ENCODE data around the gene CSRP2. TPM values are rescaled to one million over a fixed set of nuclear protein-coding genes. Genes with fewer than 3 reads are reported as not detected.

The CSRP2 gene
- total and polyA plus RNA-seq, 2 donors (not counting 1 experiment from before 2014, with no cell fraction given), result 56.8 to 199 TPM

- no peak overlapping the region for H3K9ac ChIP-seq (ENCODE audit: insufficient read depth, low read length)
- no peaks in the 10 kb centered on the region for H3K36me3 ChIP-seq (ENCODE audit: control insufficient read depth, insufficient read depth, low read length)
- H3K4me1 ChIP-seq (ENCODE audit: control insufficient read depth, extremely low read depth, insufficient read depth, low read length), result peaks cover 24% of the 10 kb centered on the region
- no peaks in the 10 kb centered on the region for H3K9me3 ChIP-seq (ENCODE audit: control insufficient read depth, insufficient read depth, low read depth, low read length)
- no peak for TF ChIP-seq CTCF (conservative IDR thresholded peaks at IDR 0.05 in 1 of 2, IDR thresholded peaks at IDR 0.05 in 1 of 2; ENCODE audit: low read depth in 1 of 2, low read length in 2 of 2)
- TF ChIP-seq EZH2 (IDR thresholded peaks at IDR 0.05; ENCODE audit: low read length, missing control alignments), result no peak
- H3K27me3 ChIP-seq (ENCODE audit: control insufficient read depth, insufficient read depth, low read length), result no peaks in the 10 kb centered on the region
- peak in 1 of 2 donors; percentile 62 for DNase-seq (ENCODE audit: low read depth in 2 of 2)
- no peaks in the 10 kb centered on the region for H4K20me1 ChIP-seq (ENCODE audit: control insufficient read depth, extremely low read depth, insufficient read depth, low read length)
- H2AFZ ChIP-seq (ENCODE audit: low read length), result no peak overlapping the region
- H3K79me2 ChIP-seq (ENCODE audit: control insufficient read depth, insufficient read depth, low read length), result no peaks in the 10 kb centered on the region
- H3K4me2 ChIP-seq (ENCODE audit: extremely low read depth, insufficient read depth, low read length), result peak overlapping the region; percentile 30
- peak overlapping the region; percentile 31 for H3K27ac ChIP-seq (ENCODE audit: insufficient read depth, low read length)
- no peak overlapping the region for H3K4me3 ChIP-seq (replicated peaks in 1 of 4; ENCODE audit: control extremely low read depth in 1 of 4, insufficient read depth in 1 of 4, low read depth in 3 of 4, low read length in 4 of 4)
Observed at GRCh38 chr12:76866151-76866567, 12.7 kb downstream of the CSRP2 start.

GRCh38 chr12:76864791-76865400 is 13.9 kb downstream of the CSRP2 start:
- H4K20me1 ChIP-seq (ENCODE audit: control insufficient read depth, extremely low read depth, insufficient read depth, low read length), result no peaks in the 10 kb centered on the region
- no peak overlapping the region for H2AFZ ChIP-seq (ENCODE audit: low read length)
- DNase-seq (ENCODE audit: low read depth in 2 of 2), result peak in 1 of 2 donors; percentile 53
- H3K9me3 ChIP-seq (ENCODE audit: control insufficient read depth, insufficient read depth, low read depth, low read length), result no peaks in the 10 kb centered on the region
- H3K27me3 ChIP-seq (ENCODE audit: control insufficient read depth, insufficient read depth, low read length), result no peaks in the 10 kb centered on the region
- TF ChIP-seq EZH2 (IDR thresholded peaks at IDR 0.05; ENCODE audit: low read length, missing control alignments), result no peak
- TF ChIP-seq CTCF (conservative IDR thresholded peaks at IDR 0.05 in 1 of 2, IDR thresholded peaks at IDR 0.05 in 1 of 2; ENCODE audit: low read depth in 1 of 2, low read length in 2 of 2), result no peak
- H3K4me2 ChIP-seq (ENCODE audit: extremely low read depth, insufficient read depth, low read length), result no peak overlapping the region
- no peak overlapping the region for H3K27ac ChIP-seq (ENCODE audit: insufficient read depth, low read length)
- H3K4me3 ChIP-seq (replicated peaks in 1 of 4; ENCODE audit: control extremely low read depth in 1 of 4, insufficient read depth in 1 of 4, low read depth in 3 of 4, low read length in 4 of 4), result no peak overlapping the region
- no peak overlapping the region for H3K9ac ChIP-seq (ENCODE audit: insufficient read depth, low read length)
- H3K4me1 ChIP-seq (ENCODE audit: control insufficient read depth, extremely low read depth, insufficient read depth, low read length), result peaks cover 24% of the 10 kb centered on the region
- no peaks in the 10 kb centered on the region for H3K79me2 ChIP-seq (ENCODE audit: control insufficient read depth, insufficient read depth, low read length)
- H3K36me3 ChIP-seq (ENCODE audit: control insufficient read depth, insufficient read depth, low read length), result no peaks in the 10 kb centered on the region

GRCh38 chr12:76863837-76864236 is 15.0 kb downstream of the CSRP2 start:
- H3K9ac ChIP-seq (ENCODE audit: insufficient read depth, low read length), result no peak overlapping the region
- peaks cover 24% of the 10 kb centered on the region for H3K4me1 ChIP-seq (ENCODE audit: control insufficient read depth, extremely low read depth, insufficient read depth, low read length)
- peak overlapping the region; percentile 86 for H3K27ac ChIP-seq (ENCODE audit: insufficient read depth, low read length)
- no peaks in the 10 kb centered on the region for H3K79me2 ChIP-seq (ENCODE audit: control insufficient read depth, insufficient read depth, low read length)
- peak; percentile 14 to 52 for DNase-seq (ENCODE audit: low read depth in 2 of 2)
- H4K20me1 ChIP-seq (ENCODE audit: control insufficient read depth, extremely low read depth, insufficient read depth, low read length), result no peaks in the 10 kb centered on the region
- H3K4me2 ChIP-seq (ENCODE audit: extremely low read depth, insufficient read depth, low read length), result peak overlapping the region; percentile 39
- H3K9me3 ChIP-seq (ENCODE audit: control insufficient read depth, insufficient read depth, low read depth, low read length), result no peaks in the 10 kb centered on the region
- peak overlapping the region in 1 of 4 experiments; percentile 1 for H3K4me3 ChIP-seq (replicated peaks in 1 of 4; ENCODE audit: control extremely low read depth in 1 of 4, insufficient read depth in 1 of 4, low read depth in 3 of 4, low read length in 4 of 4)
- H2AFZ ChIP-seq (ENCODE audit: low read length), result no peak overlapping the region
- H3K36me3 ChIP-seq (ENCODE audit: control insufficient read depth, insufficient read depth, low read length), result peaks cover 3% of the 10 kb centered on the region
- TF ChIP-seq EZH2 (IDR thresholded peaks at IDR 0.05; ENCODE audit: low read length, missing control alignments), result no peak
- TF ChIP-seq CTCF (conservative IDR thresholded peaks at IDR 0.05 in 1 of 2, IDR thresholded peaks at IDR 0.05 in 1 of 2; ENCODE audit: low read depth in 1 of 2, low read length in 2 of 2), result no peak
- no peaks in the 10 kb centered on the region for H3K27me3 ChIP-seq (ENCODE audit: control insufficient read depth, insufficient read depth, low read length)

All from fibroblast of lung (primary cell).